22Rv1 (cell line): Measurements from ENCODE around the gene GRIA4.

ENCODE experiments used
- H3K27ac ChIP-seq: fragments of 450-650 bp; 2 replicates; pipeline ENCODE4 v1.5.1; 2017
- ZFX ChIP-seq: fragments of 450-650 bp; IDR thresholded peaks from 2 replicates; pipeline ENCODE4 v1.6.1; 2017; ENCODE audit warnings: antibody characterized with exemption, borderline replicate concordance
- TF ChIP-seq, protein P1 (sequence below): fragments of 450-650 bp; IDR thresholded peaks from 2 replicates; pipeline ENCODE4 v1.5.1; 2017; ENCODE audit warnings: mild to moderate bottlenecking

Gene GRIA4

DNA sequence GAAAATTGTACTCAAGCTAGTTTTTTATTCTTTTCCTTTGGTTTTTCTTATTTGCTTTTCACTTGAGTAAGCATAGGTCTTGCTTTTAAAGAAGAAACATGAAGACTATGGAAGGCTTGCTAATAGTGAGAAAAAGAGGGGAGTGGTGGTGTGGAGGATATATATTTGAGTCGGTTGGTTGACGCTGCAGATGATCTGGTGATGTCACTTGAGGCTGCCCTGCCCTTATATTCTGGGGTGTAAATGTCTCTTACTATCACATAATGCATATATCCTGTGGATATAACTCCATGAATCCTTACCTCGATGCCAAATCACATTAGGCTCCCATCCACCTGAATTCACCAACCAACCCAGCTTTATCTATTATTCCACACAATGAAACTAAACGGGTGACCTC, 2.9 kb downstream of the GRIA4 start:
- TF ChIP-seq ZFX, result no peak
- TF ChIP-seq, protein P1, sequence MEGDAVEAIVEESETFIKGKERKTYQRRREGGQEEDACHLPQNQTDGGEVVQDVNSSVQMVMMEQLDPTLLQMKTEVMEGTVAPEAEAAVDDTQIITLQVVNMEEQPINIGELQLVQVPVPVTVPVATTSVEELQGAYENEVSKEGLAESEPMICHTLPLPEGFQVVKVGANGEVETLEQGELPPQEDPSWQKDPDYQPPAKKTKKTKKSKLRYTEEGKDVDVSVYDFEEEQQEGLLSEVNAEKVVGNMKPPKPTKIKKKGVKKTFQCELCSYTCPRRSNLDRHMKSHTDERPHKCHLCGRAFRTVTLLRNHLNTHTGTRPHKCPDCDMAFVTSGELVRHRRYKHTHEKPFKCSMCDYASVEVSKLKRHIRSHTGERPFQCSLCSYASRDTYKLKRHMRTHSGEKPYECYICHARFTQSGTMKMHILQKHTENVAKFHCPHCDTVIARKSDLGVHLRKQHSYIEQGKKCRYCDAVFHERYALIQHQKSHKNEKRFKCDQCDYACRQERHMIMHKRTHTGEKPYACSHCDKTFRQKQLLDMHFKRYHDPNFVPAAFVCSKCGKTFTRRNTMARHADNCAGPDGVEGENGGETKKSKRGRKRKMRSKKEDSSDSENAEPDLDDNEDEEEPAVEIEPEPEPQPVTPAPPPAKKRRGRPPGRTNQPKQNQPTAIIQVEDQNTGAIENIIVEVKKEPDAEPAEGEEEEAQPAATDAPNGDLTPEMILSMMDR, result no peak
- H3K27ac ChIP-seq, result no peak overlapping the region

- H3K27ac ChIP-seq, result no peak overlapping the region
- TF ChIP-seq, protein P1, result no peak
- TF ChIP-seq ZFX, result no peak
Measured at GRCh38 chr11:105613183-105613582, 3.3 kb downstream of the GRIA4 start.

- TF ChIP-seq, protein P1, result no peak
- no peak for TF ChIP-seq ZFX
- no peak overlapping the region for H3K27ac ChIP-seq
Measured at GRCh38 chr11:105618343-105618955, 8.6 kb downstream of the GRIA4 start.

DNA sequence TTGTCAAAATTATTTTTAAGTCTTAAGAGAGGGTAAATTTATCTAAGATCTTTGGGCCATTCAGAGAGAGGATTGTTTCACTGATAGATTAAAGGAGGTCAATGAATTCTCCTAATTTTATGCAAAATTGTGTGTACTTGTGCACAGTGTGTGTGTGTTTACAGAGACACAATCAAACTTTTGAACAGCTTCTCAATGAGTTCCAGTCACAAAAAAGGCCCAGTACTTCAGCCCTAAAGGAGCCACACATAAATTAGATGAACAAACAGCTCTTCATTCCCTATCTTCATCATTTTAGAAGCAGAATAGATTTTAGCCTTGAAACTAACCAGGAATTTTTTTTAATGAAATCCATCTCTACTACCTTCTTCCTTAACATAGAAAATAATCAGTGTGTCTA, 9.7 kb downstream of the GRIA4 start:
- TF ChIP-seq, protein P1, result no peak
- TF ChIP-seq ZFX, result no peak
- no peak overlapping the region for H3K27ac ChIP-seq

- TF ChIP-seq, protein P1, result no peak
- TF ChIP-seq ZFX, result no peak
- no peak overlapping the region for H3K27ac ChIP-seq
Measured at GRCh38 chr11:105622016-105622415, 12.1 kb downstream of the GRIA4 start.

DNA sequence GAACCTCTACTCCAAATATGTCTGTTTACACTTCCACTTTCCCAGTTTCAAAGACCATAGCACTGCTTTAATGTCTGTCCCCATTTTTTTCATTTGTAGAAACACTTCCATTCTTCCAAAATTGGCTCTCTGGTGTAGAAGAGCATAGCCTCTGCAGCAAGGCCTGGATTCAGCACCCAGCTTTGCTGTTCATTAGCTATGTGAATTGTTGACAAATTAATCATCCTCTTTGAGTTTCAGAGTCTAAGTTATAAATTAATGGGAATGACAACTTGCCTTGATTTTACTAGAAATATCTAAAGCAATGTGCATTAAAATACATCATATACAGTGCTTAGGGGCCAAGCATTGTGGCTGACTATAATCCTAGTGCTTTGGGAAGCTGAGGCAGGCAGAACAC, 22.4 kb downstream of the GRIA4 start:
- no peak for TF ChIP-seq ZFX
- TF ChIP-seq, protein P1, result no peak
- no peak overlapping the region for H3K27ac ChIP-seq

- TF ChIP-seq, protein P1, result no peak
- no peak for TF ChIP-seq ZFX
- no peak overlapping the region for H3K27ac ChIP-seq
Measured at GRCh38 chr11:105635466-105635865, 25.6 kb downstream of the GRIA4 start.
